Aorta (tissue), 5 donors: Measurements from ENCODE around the gene KDSR. TPM values are rescaled to one million over a fixed set of nuclear protein-coding genes. Genes with fewer than 3 reads are reported as not detected.
A peak's percentile ranks its signal among the peaks of the same experiment; 100 is the strongest.
"Not testable (repeated sequence)": the region's sequence is repeated elsewhere in the genome, so short reads cannot be mapped to it uniquely, and the experiment has no call there.

Experiments
- ATAC-seq: fragments of 200-7000 bp; cut with Tn5 transposase; one replicate; pipeline ENCODE4 v1.9.1; 2022; ENCODE audit warnings: moderate library complexity; ENCODE audit not compliant: low FRiP score
- DNase-seq, 2 donors: peaks; one replicate each; pipeline ENCODE4 v3.0.0-alpha.2; 2020
- H3K27ac ChIP-seq, 2 donors: one replicate each; pipeline ENCODE4 v1.5.1; 2013; ENCODE audit warnings: low read length in 2 of 2, mild to moderate bottlenecking in 2 of 2, moderate library complexity in 2 of 2, control low read depth in 1 of 2, inconsistent platforms in 1 of 2, low read depth in 1 of 2
- H3K27me3 ChIP-seq, 2 donors: one replicate each; pipeline ENCODE4 v1.6.1; 2013; ENCODE audit warnings: control low read depth in 1 of 2, low read length in 1 of 2, mild to moderate bottlenecking in 1 of 2, moderate library complexity in 1 of 2; ENCODE audit not compliant: insufficient read depth in 2 of 2, control insufficient read depth in 1 of 2
- H3K36me3 ChIP-seq, 2 donors: one replicate each; pipeline ENCODE4 v1.6.1; 2013; ENCODE audit warnings: control low read depth in 1 of 2, low read length in 1 of 2, mild to moderate bottlenecking in 1 of 2; ENCODE audit not compliant: insufficient read depth in 2 of 2, control insufficient read depth in 1 of 2
- H3K4me1 ChIP-seq, 2 donors: one replicate each; pipeline ENCODE4 v1.6.1; 2013; ENCODE audit warnings: low read length in 2 of 2, control low read depth in 1 of 2, mild to moderate bottlenecking in 1 of 2, moderate library complexity in 1 of 2; ENCODE audit not compliant: insufficient read depth in 2 of 2, control insufficient read depth in 1 of 2
- H3K4me3 ChIP-seq, 2 donors: one replicate each; pipeline ENCODE4 v1.5.1; 2013; ENCODE audit warnings: low read length in 2 of 2, control low read depth in 1 of 2, mild to moderate bottlenecking in 1 of 2
- H3K9me3 ChIP-seq: one replicate; pipeline ENCODE4 v1.6.1; 2013; ENCODE audit warnings: mild to moderate bottlenecking, low read length; ENCODE audit not compliant: control insufficient read depth
- WGBS, 2 donors: extraction: QIAGEN DNeasy Blood & Tissue Kit; methylation state at CpG; one replicate each; pipeline ENCODE4 v1.1.7; 2013; 5-methylcytosine and 5-hydroxymethylcytosine counted together
- intact Hi-C, 2 donors: fragments of 100-400 bp; cut with DNase I; formaldehyde crosslinking; loops; one replicate each; pipeline versions ENCODE4 v1.14.2 to v1.15.0; 2022
- polyA plus RNA-seq, 2 donors: library from polyadenylated mRNA; stranded (reverse); fragments of 200-250 nt; gene quantifications; one replicate each; pipeline ENCODE4 v1.2.3, GENCODE V29; 2013
- total RNA-seq, 2 donors: library from RNA; stranded (reverse); fragmentation: NEBNext Ultra II Directional; extraction: Animal tissue kit (Norgen Biotek cat#: 25700); gene quantifications; one replicate each; pipeline ENCODE4 v1.2.1, GENCODE V29; 2021
- donor health status: healthy with polysubstance abuse.
- donor health status: Bipolar disorder and iron deficiency.
- donor health status: DM: no; HTN: no; CAD: no.
- donor health status: DM: no; HTN: no; CAD: no.
- donor health status: DM: yes; HTN: yes; CAD: no.

Gene KDSR
- total and polyA plus RNA-seq, 4 donors: 24.4 to 91.0 (median 50.5) TPM

DNA sequence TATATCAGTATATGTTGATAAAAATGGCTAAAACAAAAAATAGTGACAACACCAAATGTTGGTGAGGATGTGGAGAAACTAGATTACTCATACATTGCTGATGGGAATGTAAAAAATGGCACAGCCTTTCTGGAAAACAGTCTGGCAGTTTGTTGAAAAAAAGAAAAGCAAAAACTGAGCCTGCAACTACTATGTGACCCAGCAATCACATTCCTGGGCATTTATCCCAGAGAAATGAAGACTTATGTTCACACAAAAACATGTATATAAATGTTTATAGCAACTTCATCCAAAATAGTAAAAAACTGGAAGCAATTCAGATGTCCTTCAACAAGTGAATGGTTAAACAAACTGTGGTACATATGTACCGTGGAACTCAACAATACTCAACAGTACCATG lies 7.5 kb upstream of the KDSR start:
- Histone ChIP-seq H3K27me3 (no peaks in the 10 kb centered on the region), H3K4me1 (no peaks in the 10 kb centered on the region), H3K4me3 (no peak overlapping the region), H3K27ac (no peak overlapping the region), H3K9me3 (peaks cover 3% of the 10 kb centered on the region), H3K36me3 (no peaks in the 10 kb centered on the region)
- 10 to 12% methylated on average over 1 of the region's 1 CpG for WGBS, 2 donors
- intact Hi-C loops: no loop called here
- DNase-seq (no peak), ATAC-seq (no peak)

DNA sequence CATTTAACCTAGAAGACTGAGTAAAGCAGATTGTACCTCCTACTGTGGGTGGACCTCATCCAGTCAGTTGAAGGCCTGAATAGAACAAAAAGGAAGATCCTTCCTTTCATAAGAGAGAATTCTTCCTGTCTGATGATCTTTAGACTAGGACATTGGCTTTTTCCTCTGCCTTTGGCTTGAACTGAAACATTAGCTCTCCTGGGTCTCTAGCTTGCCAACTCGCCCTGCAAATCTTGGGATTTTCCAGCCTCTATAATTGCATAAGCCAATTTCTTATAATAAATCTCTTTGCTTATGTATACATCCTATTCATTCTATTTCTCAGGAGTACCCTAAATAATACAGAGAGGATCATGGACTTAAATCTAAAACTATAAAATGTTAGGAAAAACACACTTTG lies 6.2 kb upstream of the KDSR start:
- no peaks in the 10 kb centered on the region for H3K27me3 ChIP-seq
- H3K36me3 ChIP-seq: no peaks in the 10 kb centered on the region
- WGBS, 2 donors: 85 to 86% methylated on average over 1 of the region's 1 CpG
- H3K4me1 ChIP-seq: no peaks in the 10 kb centered on the region
- no peak overlapping the region for H3K27ac ChIP-seq
- DNase-seq (no peak), ATAC-seq (no peak)
- intact Hi-C loops: no loop called here
- H3K9me3 ChIP-seq: peaks cover 3% of the 10 kb centered on the region
- no peak overlapping the region for H3K4me3 ChIP-seq

DNA sequence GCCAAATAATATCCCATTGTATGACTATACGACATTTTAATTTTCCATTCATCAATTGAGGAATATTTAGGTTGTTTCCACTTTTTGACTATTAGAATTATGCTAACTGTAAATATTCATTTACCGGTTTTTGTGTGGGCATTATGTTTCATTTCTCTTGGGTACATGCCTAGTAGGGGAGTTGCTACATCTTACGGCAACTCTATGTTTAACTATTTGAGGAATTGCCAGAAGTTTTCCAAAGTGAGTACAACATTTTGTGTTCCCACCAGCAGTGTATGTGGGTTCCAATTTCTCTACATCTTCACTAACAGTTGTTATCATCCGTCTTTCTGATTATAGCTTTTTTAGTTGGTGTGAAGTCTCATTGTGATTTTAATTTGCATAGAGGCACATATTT lies 1.6 kb upstream of the KDSR start:
- intact Hi-C loops: no loop called here
- H3K4me3 ChIP-seq: no peak overlapping the region

DNA sequence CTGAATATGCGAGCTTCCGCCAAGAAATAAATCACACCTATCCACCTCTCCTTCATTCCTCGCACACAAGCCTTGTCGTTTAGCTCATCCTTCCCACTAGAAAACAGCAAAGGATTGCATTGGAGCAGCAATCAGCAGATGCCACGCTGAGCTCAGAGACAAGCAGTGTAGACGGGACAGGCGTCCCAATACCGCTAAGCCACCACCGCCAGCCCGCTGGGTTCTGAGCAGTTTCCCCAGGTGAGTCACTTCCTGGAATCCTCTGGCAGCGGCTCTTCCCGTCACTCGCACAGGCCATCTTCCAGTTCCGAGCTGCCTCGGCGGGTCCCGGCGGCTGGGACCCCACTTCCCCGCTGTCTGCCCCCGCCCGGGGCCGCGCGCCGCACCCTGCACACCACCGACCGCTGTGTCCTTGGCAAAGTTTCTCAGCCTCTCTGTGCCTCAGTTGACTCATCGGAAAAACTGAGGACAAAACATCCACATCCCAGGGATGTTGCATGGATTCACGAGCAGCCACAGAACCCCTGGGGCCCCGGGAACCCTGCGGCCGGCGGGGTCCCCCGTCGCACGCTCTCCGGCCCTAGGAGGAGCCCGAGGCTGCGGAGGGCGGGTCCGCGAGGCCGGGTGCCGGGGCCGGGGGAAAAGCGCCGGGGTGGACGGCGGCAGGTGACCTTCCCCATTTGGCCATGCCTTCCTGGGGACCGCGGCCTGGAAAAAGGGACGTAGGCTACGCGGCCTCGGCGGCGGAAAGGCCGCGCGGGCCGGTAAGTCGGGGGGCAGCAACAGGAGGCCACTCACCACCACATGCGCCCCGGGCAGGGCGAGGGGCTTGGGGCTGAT lies 573 bp downstream of the KDSR start:
- peak overlapping the region; percentile 71 to 92 for H3K27ac ChIP-seq
- no peaks in the 10 kb centered on the region for H3K36me3 ChIP-seq
- H3K27me3 ChIP-seq: no peaks in the 10 kb centered on the region
- no peaks in the 10 kb centered on the region for H3K4me1 ChIP-seq
- DNase-seq: peak; percentile 74 to 89
- no peaks in the 10 kb centered on the region for H3K9me3 ChIP-seq
- intact Hi-C loops: loop anchor here (1.0 to 2.0 kb wide), 3 partner anchors 46 to 67 kb away; partner anchors contain the start of gene VPS4B (in 2 of the 2)
- ATAC-seq: peak; percentile 31
- H3K4me3 ChIP-seq: peak overlapping the region; percentile 85 to 87
- 0 to 1% methylated on average over 65 of the region's 65 CpGs for WGBS, 2 donors

More for the DNA sequence above, 1.6 kb upstream of the KDSR start:
- Histone ChIP-seq H3K36me3 (no peaks in the 10 kb centered on the region), H3K27me3 (no peaks in the 10 kb centered on the region), H3K27ac (no peak overlapping the region), H3K9me3 (no peaks in the 10 kb centered on the region), H3K4me1 (no peaks in the 10 kb centered on the region)
- 41 to 42% methylated on average over 4 of the region's 4 CpGs for WGBS, 2 donors
- ATAC-seq (no peak), DNase-seq (no peak)

DNA sequence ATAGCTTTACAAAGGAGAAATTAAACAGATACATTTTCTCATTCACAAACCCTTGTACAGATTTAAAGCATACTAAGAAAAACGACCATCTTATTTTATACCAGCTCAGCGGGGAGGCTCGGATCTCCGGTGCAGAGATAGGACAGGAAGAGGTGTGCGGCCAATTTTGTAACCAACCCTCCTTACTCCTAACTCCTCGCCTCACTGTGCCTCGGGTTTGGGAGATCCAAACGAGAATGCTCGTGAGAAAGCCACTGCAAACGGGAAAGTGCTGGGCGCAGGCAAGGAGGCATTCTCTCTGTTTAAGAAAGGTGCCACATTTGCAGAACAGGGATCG lies 1.2 kb downstream of the KDSR start:
- Histone ChIP-seq H3K4me3 (peak overlapping the region; percentile 85 to 87), H3K9me3 (no peaks in the 10 kb centered on the region), H3K36me3 (no peaks in the 10 kb centered on the region), H3K27ac (peak overlapping the region in 1 of 2 donors; percentile 92), H3K4me1 (no peaks in the 10 kb centered on the region), H3K27me3 (no peaks in the 10 kb centered on the region)
- ATAC-seq (no peak), DNase-seq (no peak)
- intact Hi-C loops: loop anchor here in 1 of 2 donors (2.0 kb wide), 1 partner anchor 45 kb away; no protein-coding TSS in a partner anchor
- WGBS, 2 donors: 0 to 1% methylated on average over 12 of the region's 12 CpGs

DNA sequence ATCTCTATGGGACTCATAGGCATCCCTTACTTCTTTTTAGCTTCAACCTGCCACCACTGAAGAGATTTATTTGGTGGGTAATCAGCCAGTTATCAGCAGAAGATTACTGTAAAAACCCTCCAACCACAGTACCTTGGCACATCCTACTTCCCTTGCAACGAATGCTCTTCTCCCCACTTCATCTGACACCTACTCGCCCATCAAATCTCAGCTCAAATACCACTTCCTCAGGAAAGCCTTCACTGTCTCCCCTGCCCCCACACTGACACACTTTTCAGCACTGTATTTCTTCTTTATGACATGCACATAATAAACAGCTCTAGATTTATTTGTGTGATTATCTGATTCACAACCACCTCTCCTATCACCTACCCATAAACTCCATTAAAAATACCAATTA lies 3.1 kb downstream of the KDSR start:
- no peaks in the 10 kb centered on the region for H3K9me3 ChIP-seq
- WGBS, 2 donors: 85 to 88% methylated on average over 2 of the region's 2 CpGs
- ATAC-seq (no peak), DNase-seq (no peak)
- no peak overlapping the region for H3K4me3 ChIP-seq
- H3K4me1 ChIP-seq: no peaks in the 10 kb centered on the region
- H3K27me3 ChIP-seq: no peaks in the 10 kb centered on the region
- H3K36me3 ChIP-seq: peaks cover 0 to 2% of the 10 kb centered on the region in 2 donors
- H3K27ac ChIP-seq: peak overlapping the region in 1 of 2 donors; percentile 56
- intact Hi-C loops: no loop called here

DNA sequence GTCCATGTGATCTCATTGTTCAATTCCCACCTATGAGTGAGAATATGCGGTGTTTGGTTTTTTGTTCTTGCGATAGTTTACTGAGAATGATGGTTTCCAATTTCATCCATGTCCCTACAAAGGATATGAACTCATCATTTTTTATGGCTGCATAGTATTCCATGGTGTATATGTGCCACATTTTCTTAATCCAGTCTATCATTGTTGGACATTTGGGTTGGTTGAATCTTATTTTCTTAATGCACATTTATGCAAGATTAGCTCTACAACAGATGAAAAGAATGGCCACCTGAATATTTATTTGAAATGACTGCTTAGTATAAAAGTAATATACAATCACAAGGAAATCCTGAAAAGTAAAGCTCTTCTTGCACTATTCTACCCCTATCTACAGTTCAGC lies 3.6 kb downstream of the KDSR start:
- intact Hi-C loops, DNase-seq, H3K4me1 ChIP-seq, ATAC-seq, H3K27ac ChIP-seq, H3K4me3 ChIP-seq, H3K36me3 ChIP-seq, H3K27me3 ChIP-seq, H3K9me3 ChIP-seq: not testable (repeated sequence)
- WGBS, 2 donors: no CpG with 5 or more reads among the region's 2 CpGs

DNA sequence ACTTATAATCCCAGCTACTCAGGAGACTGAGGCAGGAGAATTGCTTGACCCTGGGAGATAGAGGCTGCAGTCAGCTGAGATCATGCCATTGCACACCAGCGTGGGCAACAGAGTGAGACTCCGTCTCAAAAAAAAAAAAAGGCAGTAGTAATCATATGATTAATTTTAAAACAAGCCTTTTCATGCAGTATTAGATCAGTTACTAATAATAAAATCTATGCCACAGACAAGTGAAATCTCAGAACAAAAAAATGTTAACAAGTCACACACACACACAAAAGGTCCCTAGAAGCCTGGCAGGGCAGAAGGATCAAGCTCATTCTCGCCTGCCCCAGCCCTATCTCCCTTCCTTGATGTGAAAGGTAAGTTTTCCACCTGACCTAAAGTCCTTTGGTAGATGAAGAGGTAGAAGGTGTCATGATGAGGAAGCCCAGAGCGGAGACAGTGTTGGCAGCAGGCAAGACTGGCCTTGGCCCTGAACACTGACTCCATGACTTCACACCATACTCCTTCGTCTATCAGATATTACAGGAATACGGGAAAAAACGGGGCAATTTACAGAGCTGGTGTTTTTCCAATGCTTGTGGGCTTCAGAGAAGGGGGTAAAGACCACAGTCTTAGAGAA lies 10.6 kb downstream of the KDSR start:
- intact Hi-C loops: no loop called here
- peak overlapping the region; percentile 33 to 98 for H3K27ac ChIP-seq
- DNase-seq: no peak
- 5 to 13% methylated on average over 7 of the region's 7 CpGs for WGBS, 2 donors
- peaks cover 0 to 4% of the 10 kb centered on the region in 2 donors for H3K4me1 ChIP-seq
- H3K9me3 ChIP-seq: no peaks in the 10 kb centered on the region
- H3K36me3 ChIP-seq: peaks cover 0 to 4% of the 10 kb centered on the region in 2 donors
- peak; percentile 60 for ATAC-seq
- no peak overlapping the region for H3K4me3 ChIP-seq
- H3K27me3 ChIP-seq: no peaks in the 10 kb centered on the region

DNA sequence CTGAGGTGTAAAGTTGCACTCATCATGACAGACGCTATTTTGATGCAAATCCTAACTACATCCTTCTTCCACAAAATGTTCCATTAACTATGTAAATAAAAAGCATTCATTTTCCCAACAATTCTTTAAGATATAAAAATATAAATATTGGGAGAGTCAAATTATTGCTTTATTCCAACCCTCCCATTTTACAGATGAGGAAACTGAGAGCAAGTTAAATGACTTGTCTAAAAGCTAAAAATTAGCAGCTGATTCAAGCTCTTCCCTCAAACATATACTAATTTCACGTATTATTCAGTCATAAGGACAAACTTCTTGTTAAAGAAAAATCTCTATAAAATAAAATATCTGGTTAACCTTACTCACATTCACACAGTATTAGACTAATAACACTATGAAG lies 16.8 kb downstream of the KDSR start:
- peaks cover 0 to 3% of the 10 kb centered on the region in 2 donors for H3K4me1 ChIP-seq
- no peaks in the 10 kb centered on the region for H3K9me3 ChIP-seq
- H3K36me3 ChIP-seq: peaks cover 4 to 9% of the 10 kb centered on the region in 2 donors
- H3K27me3 ChIP-seq: no peaks in the 10 kb centered on the region
- no peak overlapping the region for H3K4me3 ChIP-seq
- no peak overlapping the region for H3K27ac ChIP-seq
- DNase-seq (no peak), ATAC-seq (no peak)
- intact Hi-C loops: loop anchor here in 1 of 2 donors (5.0 kb wide), 1 partner anchor 87 kb away; no protein-coding TSS in a partner anchor
- 48 to 49% methylated on average over 2 of the region's 2 CpGs for WGBS, 2 donors
